ENCODE data around the gene GALNT18. TPM values are rescaled to one million over a fixed set of nuclear protein-coding genes. Genes with fewer than 3 reads are reported as not detected.

GALNT18 gene
- total RNA-seq, 2 experiments from 2014 or later: not detected

DNA sequence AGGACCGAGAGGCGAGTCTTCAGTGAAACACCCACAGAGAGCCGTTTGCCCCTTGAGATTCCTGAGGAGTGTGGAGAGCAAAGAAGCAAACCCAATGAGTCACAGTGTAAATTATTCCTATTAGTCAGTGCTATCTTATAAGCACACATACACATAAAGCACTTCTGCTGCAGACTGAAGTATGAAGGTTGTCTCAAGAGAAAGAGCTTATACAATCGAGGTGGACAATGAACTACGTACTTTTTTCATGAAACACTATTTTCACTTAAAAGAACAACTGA, 37.3 kb downstream of the GALNT18 start:
- BruUV-seq (replicated peaks): no TSS peak
- no peaks in the 10 kb centered on the region for H3K9me2 ChIP-seq (ENCODE audit: insufficient read depth, low read length)
- H3K9me3 ChIP-seq (ENCODE audit: low read length): no peaks in the 10 kb centered on the region
- TF ChIP-seq, protein P1, sequence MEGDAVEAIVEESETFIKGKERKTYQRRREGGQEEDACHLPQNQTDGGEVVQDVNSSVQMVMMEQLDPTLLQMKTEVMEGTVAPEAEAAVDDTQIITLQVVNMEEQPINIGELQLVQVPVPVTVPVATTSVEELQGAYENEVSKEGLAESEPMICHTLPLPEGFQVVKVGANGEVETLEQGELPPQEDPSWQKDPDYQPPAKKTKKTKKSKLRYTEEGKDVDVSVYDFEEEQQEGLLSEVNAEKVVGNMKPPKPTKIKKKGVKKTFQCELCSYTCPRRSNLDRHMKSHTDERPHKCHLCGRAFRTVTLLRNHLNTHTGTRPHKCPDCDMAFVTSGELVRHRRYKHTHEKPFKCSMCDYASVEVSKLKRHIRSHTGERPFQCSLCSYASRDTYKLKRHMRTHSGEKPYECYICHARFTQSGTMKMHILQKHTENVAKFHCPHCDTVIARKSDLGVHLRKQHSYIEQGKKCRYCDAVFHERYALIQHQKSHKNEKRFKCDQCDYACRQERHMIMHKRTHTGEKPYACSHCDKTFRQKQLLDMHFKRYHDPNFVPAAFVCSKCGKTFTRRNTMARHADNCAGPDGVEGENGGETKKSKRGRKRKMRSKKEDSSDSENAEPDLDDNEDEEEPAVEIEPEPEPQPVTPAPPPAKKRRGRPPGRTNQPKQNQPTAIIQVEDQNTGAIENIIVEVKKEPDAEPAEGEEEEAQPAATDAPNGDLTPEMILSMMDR (conservative IDR thresholded peaks at IDR 0.05; ENCODE audit: low read length): no peak
- TF ChIP-seq EZH2phosphoT487 (IDR thresholded peaks at IDR 0.05; ENCODE audit: borderline replicate concordance, low read depth, low read length): no peak
- H2AFZ ChIP-seq (ENCODE audit: low read length): no peak overlapping the region
- no peaks in the 10 kb centered on the region for H3K36me3 ChIP-seq (ENCODE audit: insufficient read depth, low read length)
- DNase-seq (ENCODE audit: low spot score): no peak
- no peaks in the 10 kb centered on the region for H3K4me1 ChIP-seq (ENCODE audit: insufficient read depth, low read length, poor library complexity, severe bottlenecking)
- no peak overlapping the region for H3K27ac ChIP-seq (ENCODE audit: low read depth, low read length, poor library complexity, severe bottlenecking)
- ChIA-PET POLR2A (no interaction called here), CTCF (ENCODE audit: unreplicated experiment) (no interaction called here)
- no peak overlapping the region for H3K4me3 ChIP-seq (ENCODE audit: low read depth, low read length, poor library complexity, severe bottlenecking)
- H4K20me1 ChIP-seq (ENCODE audit: insufficient read depth, low read length): no peaks in the 10 kb centered on the region
- no peaks in the 10 kb centered on the region for H3K79me2 ChIP-seq (ENCODE audit: insufficient read depth, low read depth, low read length)
- no peak overlapping the region for H3K4me2 ChIP-seq (ENCODE audit: low read length)
- intact Hi-C loops (cut with micrococcal nuclease; ENCODE audit: unreplicated experiment): no loop called here

DNA sequence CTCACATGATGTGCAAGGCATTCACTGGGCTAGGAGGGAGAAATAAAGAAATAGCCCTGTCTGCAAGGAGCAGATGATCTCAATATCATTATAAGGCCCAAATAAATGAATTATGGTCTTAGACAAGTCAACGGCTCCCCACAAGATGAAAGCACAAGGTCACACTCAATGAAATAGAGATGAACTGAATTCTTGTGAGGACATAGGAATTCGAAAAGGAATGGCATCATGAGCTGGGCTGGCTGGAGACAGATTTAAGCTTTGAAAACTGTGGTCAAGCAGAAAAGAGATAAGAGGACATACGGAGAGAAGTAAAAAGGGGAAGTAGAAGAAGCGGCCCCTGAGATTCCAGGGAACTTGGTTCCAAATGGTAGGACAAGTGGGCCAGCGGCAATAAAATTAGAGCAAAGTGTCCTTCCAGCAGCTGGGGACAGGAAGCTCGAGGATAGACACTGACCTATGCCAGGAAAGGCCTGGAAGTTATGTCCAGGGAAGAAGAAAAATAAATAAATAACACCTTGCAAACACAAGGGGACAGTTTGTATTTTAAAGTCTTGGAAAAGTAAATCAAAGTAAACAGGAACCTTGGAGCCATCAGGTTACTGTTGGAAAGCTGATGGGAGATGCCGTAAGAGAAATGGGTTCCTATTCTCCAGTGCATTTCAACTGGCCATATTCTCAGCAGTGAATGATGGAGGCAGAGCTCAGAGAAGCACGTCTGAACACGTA, 37.8 kb downstream of the GALNT18 start:
- no TSS peak for BruUV-seq (replicated peaks)
- Histone ChIP-seq H3K9me2 (ENCODE audit: insufficient read depth, low read length) (no peaks in the 10 kb centered on the region), H3K4me2 (ENCODE audit: low read length) (no peak overlapping the region), H2AFZ (ENCODE audit: low read length) (no peak overlapping the region), H3K9me3 (ENCODE audit: low read length) (no peaks in the 10 kb centered on the region), H4K20me1 (ENCODE audit: insufficient read depth, low read length) (no peaks in the 10 kb centered on the region), H3K4me1 (ENCODE audit: insufficient read depth, low read length, poor library complexity, severe bottlenecking) (no peaks in the 10 kb centered on the region), H3K79me2 (ENCODE audit: insufficient read depth, low read depth, low read length) (no peaks in the 10 kb centered on the region), H3K4me3 (ENCODE audit: low read depth, low read length, poor library complexity, severe bottlenecking) (no peak overlapping the region), H3K36me3 (ENCODE audit: insufficient read depth, low read length) (no peaks in the 10 kb centered on the region), H3K27ac (ENCODE audit: low read depth, low read length, poor library complexity, severe bottlenecking) (no peak overlapping the region)
- ChIA-PET CTCF (ENCODE audit: unreplicated experiment) (no interaction called here), POLR2A (no interaction called here)
- no peak for DNase-seq (ENCODE audit: low spot score)
- intact Hi-C loops (cut with micrococcal nuclease; ENCODE audit: unreplicated experiment): no loop called here
- TF ChIP-seq EZH2phosphoT487 (IDR thresholded peaks at IDR 0.05; ENCODE audit: borderline replicate concordance, low read depth, low read length): no peak
- TF ChIP-seq, protein P1 (conservative IDR thresholded peaks at IDR 0.05; ENCODE audit: low read length): no peak

DNA sequence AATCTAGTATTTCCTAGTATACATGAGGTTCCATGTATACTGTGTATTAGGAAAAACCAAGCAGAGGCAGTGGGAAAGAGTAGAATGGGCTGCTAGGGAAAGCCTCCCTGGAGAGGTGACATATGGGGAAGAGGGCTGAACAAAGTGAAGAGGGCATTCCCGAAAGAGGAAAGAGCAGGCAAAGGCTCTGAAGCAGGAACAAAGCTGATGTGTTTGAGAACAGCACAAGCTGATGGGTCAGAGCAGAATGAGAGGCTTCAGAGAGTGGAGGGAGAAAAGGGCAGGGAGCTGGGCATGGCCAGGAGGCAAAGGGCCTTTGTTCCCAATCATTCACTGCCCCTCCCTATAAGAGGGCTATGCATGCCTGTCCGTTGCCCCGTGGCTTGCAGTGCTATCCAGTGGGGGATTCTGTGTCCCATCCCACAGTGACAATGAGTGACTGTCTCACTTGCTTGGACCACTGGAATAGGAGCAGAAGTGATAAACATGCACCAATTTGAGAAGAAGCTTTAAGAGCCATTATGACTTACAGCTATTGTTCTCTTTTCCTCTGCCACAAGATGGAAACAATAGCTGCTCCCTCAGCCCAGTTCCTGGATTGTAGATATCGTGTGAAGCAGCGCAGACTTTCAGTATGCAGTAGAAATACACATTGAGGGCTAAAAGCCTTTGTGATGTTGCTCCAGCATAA, 39.6 kb downstream of the GALNT18 start:
- no peaks in the 10 kb centered on the region for H3K36me3 ChIP-seq (ENCODE audit: insufficient read depth, low read length)
- no TSS peak for BruUV-seq (replicated peaks)
- no peak for DNase-seq (ENCODE audit: low spot score)
- intact Hi-C loops (cut with micrococcal nuclease; ENCODE audit: unreplicated experiment): no loop called here
- TF ChIP-seq, protein P1 (conservative IDR thresholded peaks at IDR 0.05; ENCODE audit: low read length): no peak
- no peak for TF ChIP-seq EZH2phosphoT487 (IDR thresholded peaks at IDR 0.05; ENCODE audit: borderline replicate concordance, low read depth, low read length)
- H3K4me1 ChIP-seq (ENCODE audit: insufficient read depth, low read length, poor library complexity, severe bottlenecking): no peaks in the 10 kb centered on the region
- POLR2A ChIA-PET: interaction anchor here (0.6 kb wide), 1 partner anchor 57 kb away, joined by 3 read pairs; no protein-coding TSS in a partner anchor
- H3K9me2 ChIP-seq (ENCODE audit: insufficient read depth, low read length): no peaks in the 10 kb centered on the region
- no peak overlapping the region for H3K4me2 ChIP-seq (ENCODE audit: low read length)
- H2AFZ ChIP-seq (ENCODE audit: low read length): no peak overlapping the region
- CTCF ChIA-PET (ENCODE audit: unreplicated experiment): no interaction called here
- no peaks in the 10 kb centered on the region for H3K79me2 ChIP-seq (ENCODE audit: insufficient read depth, low read depth, low read length)
- H3K9me3 ChIP-seq (ENCODE audit: low read length): no peaks in the 10 kb centered on the region
- H3K4me3 ChIP-seq (ENCODE audit: low read depth, low read length, poor library complexity, severe bottlenecking): no peak overlapping the region
- no peaks in the 10 kb centered on the region for H4K20me1 ChIP-seq (ENCODE audit: insufficient read depth, low read length)
- no peak overlapping the region for H3K27ac ChIP-seq (ENCODE audit: low read depth, low read length, poor library complexity, severe bottlenecking)

Data from OCI-LY7 (cell line).